ENCODE data around the gene ZNF699. TPM values are rescaled to one million over a fixed set of nuclear protein-coding genes. Genes with fewer than 3 reads are reported as not detected.

The ZNF699 gene
- total RNA-seq, 2 donors from 2014 or later = 6.4 to 8.2 TPM

DNA sequence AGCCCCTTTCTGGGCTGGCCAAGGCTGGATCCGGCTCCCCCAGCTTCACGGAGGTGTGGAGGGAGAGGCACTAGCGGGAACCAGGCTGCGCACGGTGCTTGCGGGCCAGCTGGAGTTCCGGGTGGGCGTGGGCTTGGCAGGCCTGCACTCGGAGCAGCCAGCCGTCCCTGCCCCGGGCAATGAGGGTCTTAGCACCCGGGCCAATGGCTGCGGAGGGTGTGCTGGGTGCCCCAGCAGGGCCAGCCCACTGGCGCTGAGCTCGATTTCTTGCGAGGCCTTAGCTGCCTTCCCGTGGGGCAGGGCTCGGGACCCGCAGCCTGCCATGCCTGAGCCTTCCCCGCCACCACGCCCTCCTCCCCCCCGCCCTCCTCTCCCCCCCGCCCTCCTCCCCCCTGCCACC lies 11.7 kb upstream of the ZNF699 start:
- Histone ChIP-seq H3K9me3 (ENCODE audit: control insufficient read depth, low read length) (peaks cover 34% of the 10 kb centered on the region), H3K4me3 (ENCODE audit: low read length) (no peak overlapping the region), H3K4me1 (ENCODE audit: control insufficient read depth, insufficient read depth, low read length) (no peaks in the 10 kb centered on the region), H3K9ac (ENCODE audit: extremely low read depth, low read length, poor library complexity, severe bottlenecking) (no peak overlapping the region), H3K36me3 (ENCODE audit: control insufficient read depth, insufficient read depth, low read length) (peaks cover 16% of the 10 kb centered on the region), H3K27ac (ENCODE audit: low read depth, low read length) (no peak overlapping the region), H3K27me3 (ENCODE audit: control insufficient read depth, insufficient read depth, low read length, poor library complexity, severe bottlenecking) (no peaks in the 10 kb centered on the region)
- Mint-ChIP-seq H3K4me3 (no peak overlapping the region), H3K36me3 (ENCODE audit: low read depth) (peaks cover 21% of the 10 kb centered on the region), H3K27me3 (ENCODE audit: insufficient read depth) (peaks cover 8% of the 10 kb centered on the region), H3K4me1 (no peaks in the 10 kb centered on the region), H3K27ac (no peak overlapping the region), H3K9me3 (peaks cover 86% of the 10 kb centered on the region)
- no peak for DNase-seq
- WGBS, 2 experiments (ENCODE audit: insufficient coverage in 1 of 2, insufficient read length in 1 of 2) = 85 to 93% methylated on average over 11 to 16 of the region's 23 CpGs
- TF ChIP-seq CTCF (conservative IDR thresholded peaks at IDR 0.05) = no peak

- H3K27ac Mint-ChIP-seq = no peak overlapping the region
- Histone ChIP-seq H3K27me3 (ENCODE audit: control insufficient read depth, insufficient read depth, low read length, poor library complexity, severe bottlenecking) (no peaks in the 10 kb centered on the region), H3K9me3 (ENCODE audit: control insufficient read depth, low read length) (peaks cover 30% of the 10 kb centered on the region), H3K36me3 (ENCODE audit: control insufficient read depth, insufficient read depth, low read length) (no peaks in the 10 kb centered on the region), H3K4me3 (ENCODE audit: low read length) (no peak overlapping the region), H3K9ac (ENCODE audit: extremely low read depth, low read length, poor library complexity, severe bottlenecking) (no peak overlapping the region), H3K27ac (ENCODE audit: low read depth, low read length) (no peak overlapping the region), H3K4me1 (ENCODE audit: control insufficient read depth, insufficient read depth, low read length) (no peaks in the 10 kb centered on the region)
- no peaks in the 10 kb centered on the region for H3K36me3 Mint-ChIP-seq (ENCODE audit: low read depth)
- peaks cover 78% of the 10 kb centered on the region for H3K9me3 Mint-ChIP-seq
- WGBS, 2 experiments (ENCODE audit: insufficient coverage in 1 of 2, insufficient read length in 1 of 2) = 66 to 71% methylated on average over 4 of the region's 4 CpGs
- H3K27me3 Mint-ChIP-seq (ENCODE audit: insufficient read depth) = peaks cover 10% of the 10 kb centered on the region
- DNase-seq = no peak
- H3K4me1 Mint-ChIP-seq = peaks cover 2% of the 10 kb centered on the region
- H3K4me3 Mint-ChIP-seq = no peak overlapping the region
- no peak for TF ChIP-seq CTCF (conservative IDR thresholded peaks at IDR 0.05)
Measured at GRCh38 chr19:9313756-9314155, 4.1 kb upstream of the ZNF699 start.

DNA sequence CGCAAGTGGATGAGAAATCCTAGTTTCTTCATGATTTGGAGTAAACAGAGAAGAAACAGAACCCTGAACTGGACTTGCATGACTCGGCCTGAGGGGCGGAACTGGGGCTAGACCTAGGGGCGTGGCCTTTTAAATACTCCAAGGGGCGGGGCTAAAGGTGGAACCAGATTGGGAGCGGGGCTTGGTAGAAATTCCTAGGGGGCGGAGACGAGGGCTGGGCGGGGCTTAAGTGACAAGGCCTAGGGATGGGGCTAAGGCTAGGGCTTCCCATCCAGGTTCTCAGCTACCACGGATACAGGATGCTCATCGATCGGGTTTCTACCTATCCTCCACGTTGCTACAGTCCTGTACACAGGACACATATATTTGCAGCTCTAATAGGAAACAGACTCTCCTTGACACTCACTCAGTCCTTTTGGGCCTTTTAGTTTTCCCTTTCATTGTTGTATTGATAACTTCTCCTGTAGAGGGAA lies 372 bp upstream of the ZNF699 start:
- peak; percentile 98 for DNase-seq
- TF ChIP-seq CTCF (conservative IDR thresholded peaks at IDR 0.05) = no peak
- H3K27ac ChIP-seq (ENCODE audit: low read depth, low read length) = no peak overlapping the region
- peak overlapping the region; percentile 95 for H3K4me3 ChIP-seq (ENCODE audit: low read length)
- peaks cover 33% of the 10 kb centered on the region for H3K9me3 ChIP-seq (ENCODE audit: control insufficient read depth, low read length)
- Mint-ChIP-seq H3K27me3 (ENCODE audit: insufficient read depth) (peaks cover 8% of the 10 kb centered on the region), H3K4me1 (peaks cover 2% of the 10 kb centered on the region), H3K36me3 (ENCODE audit: low read depth) (peaks cover 2% of the 10 kb centered on the region), H3K9me3 (peaks cover 54% of the 10 kb centered on the region), H3K4me3 (peak overlapping the region; percentile 87), H3K27ac (peak overlapping the region; percentile 99)
- no peaks in the 10 kb centered on the region for H3K27me3 ChIP-seq (ENCODE audit: control insufficient read depth, insufficient read depth, low read length, poor library complexity, severe bottlenecking)
- H3K9ac ChIP-seq (ENCODE audit: extremely low read depth, low read length, poor library complexity, severe bottlenecking) = peak overlapping the region; percentile 77
- H3K36me3 ChIP-seq (ENCODE audit: control insufficient read depth, insufficient read depth, low read length) = no peaks in the 10 kb centered on the region
- H3K4me1 ChIP-seq (ENCODE audit: control insufficient read depth, insufficient read depth, low read length) = no peaks in the 10 kb centered on the region
- WGBS, 2 experiments (ENCODE audit: insufficient coverage in 1 of 2, insufficient read length in 1 of 2) = 9 to 31% methylated on average over 4 to 13 of the region's 13 CpGs

All from endodermal cell (in vitro differentiated cells).